HepG2 (cell line): ENCODE measurements around the gene ACSS2. TPM values are rescaled to one million over a fixed set of nuclear protein-coding genes. Genes with fewer than 3 reads are reported as not detected.

Source experiments
- ATAC-seq: fragments of 200-7000 bp; cut with Tn5 transposase; 3 replicates; pipeline ENCODE4 v1.9.1; 2020; ENCODE audit warnings: mild to moderate bottlenecking, moderate library complexity
- BruUV-seq: library from RNA; stranded (reverse); fragments of 400-500 nt; replicated peaks from 2 replicates; lab custom pipeline; 2021; lab: Mats Ljungman, UMichigan
- CTCF ChIA-PET: fragments of 300-600 bp; formaldehyde crosslinking; extraction: SDS; loops from one replicate; lab custom pipeline; 2021; ENCODE audit warnings: low total read pairs, inconsistent platforms, low intra/inter-chr PET ratio; lab: Yijun Ruan, JAX
- POLR2A ChIA-PET: fragments of 350-600 bp; sonication (Branson Sonifier 250); formaldehyde crosslinking; loops from one replicate; lab custom pipeline; 2020; ENCODE audit warnings: antibody characterized with exemption, inconsistent platforms; lab: Yijun Ruan, JAX
- DNase-seq: peaks from one replicate; pipeline ENCODE4 v3.0.0-alpha.2; 2015; ENCODE audit warnings: low spot score
- FAIRE-seq: peaks from 3 replicates; lab custom pipeline; 2011; peaks lifted over from hg19 to GRCh38; lab: Jason Lieb, UNC
- H2AFZ ChIP-seq: one replicate; pipeline ENCODE4 v1.6.1; 2011; ENCODE audit warnings: low read length, inconsistent platforms
- H3K27ac ChIP-seq: fragments of 300-600 bp; 3 replicates; pipeline ENCODE4 v1.8.0; 2011; ENCODE audit warnings: mixed run types, mild to moderate bottlenecking, mixed read lengths, low read length, inconsistent platforms; ENCODE audit not compliant: insufficient read depth; ENCODE audit errors: extremely low read length
- H3K27me3 ChIP-seq, 2 experiments: fragments of 200-600 bp in 1 of 2; 2 replicates in 1 of 2; 3 replicates in 1 of 2; pipeline versions ENCODE4 v1.6.0 to v1.8.0; 2011; ENCODE audit warnings: low read length in 2 of 2, mild to moderate bottlenecking in 2 of 2, moderate library complexity in 2 of 2, inconsistent platforms in 1 of 2; ENCODE audit not compliant: insufficient read depth in 2 of 2, control insufficient read depth in 1 of 2
- H3K36me3 ChIP-seq, 2 experiments: fragments of 200-600 bp in 1 of 2; replicated peaks in 1 of 2; 2 replicates in 1 of 2; 3 replicates in 1 of 2; pipeline versions ENCODE4 v1.5.1 to v1.8.0; 2011; ENCODE audit warnings: low read length in 2 of 2, inconsistent platforms in 1 of 2; ENCODE audit not compliant: insufficient read depth in 2 of 2, control insufficient read depth in 1 of 2
- H3K4me1 ChIP-seq: 2 replicates; pipeline ENCODE4 v1.5.1; 2012; ENCODE audit warnings: low read length, inconsistent platforms; ENCODE audit not compliant: insufficient read depth
- H3K4me2 ChIP-seq: 2 replicates; pipeline ENCODE4 v1.6.0; 2011; ENCODE audit warnings: low read depth, low read length, inconsistent platforms
- H3K4me3 ChIP-seq, 3 experiments: fragments of 200-600 bp in 1 of 3; sonication (generic), shearing (Covaris generic) in 1 of 3; replicated peaks in 1 of 3; 2 replicates each; pipeline ENCODE4 v1.5.1; 2011 to 2016; ENCODE audit warnings: low read length in 3 of 3, inconsistent platforms in 2 of 3, low read depth in 2 of 3, mild to moderate bottlenecking in 2 of 3, control low read depth in 1 of 3, mixed read lengths in 1 of 3; ENCODE audit not compliant: insufficient read depth in 1 of 3
- H3K79me2 ChIP-seq: one replicate; pipeline ENCODE4 v1.6.1; 2011; ENCODE audit warnings: low read length, inconsistent platforms; ENCODE audit not compliant: insufficient read depth
- H3K9ac ChIP-seq: 2 replicates; pipeline ENCODE4 v1.6.0; 2011; ENCODE audit warnings: mild to moderate bottlenecking, low read depth, low read length, inconsistent platforms; ENCODE audit not compliant: insufficient read depth
- H3K9me3 ChIP-seq: 2 replicates; pipeline ENCODE4 v1.5.1; 2012; ENCODE audit warnings: mild to moderate bottlenecking, low read length
- H4K20me1 ChIP-seq: 2 replicates; pipeline ENCODE4 v1.6.0; 2011; ENCODE audit warnings: inconsistent platforms, mild to moderate bottlenecking, low read length, moderate library complexity; ENCODE audit not compliant: insufficient read depth
- CBX2 ChIP-seq, 2 experiments: fragments of 200-600 bp in 1 of 2; sonication (generic); formaldehyde crosslinking in 1 of 2; IDR thresholded peaks; 2 replicates each; pipeline versions ENCODE4 v1.7.0 to v1.8.1; 2018 to 2022; ENCODE audit warnings: low read depth in 2 of 2, low read length in 1 of 2, mild to moderate bottlenecking in 1 of 2, missing genetic modification reagents in 1 of 2
- CCAR2 ChIP-seq: fragments of 200-400 bp; formaldehyde crosslinking; optimal IDR thresholded peaks from 2 replicates; pipeline ENCODE3; 2018; ENCODE audit warnings: low read depth, mild to moderate bottlenecking, low read length, moderate library complexity
- CEBPB ChIP-seq: IDR thresholded peaks from 2 replicates; pipeline ENCODE4 v1.6.1; 2011; ENCODE audit warnings: low read depth, low read length, improper control_type of control experiment, borderline replicate concordance
- CENPX ChIP-seq: sonication (generic); formaldehyde crosslinking; IDR thresholded peaks from 2 replicates; pipeline ENCODE4 v1.9.0; 2021; ENCODE audit warnings: mild to moderate bottlenecking, missing genetic modification reagents, moderate library complexity
- CERS6 ChIP-seq: sonication (generic); formaldehyde crosslinking; IDR thresholded peaks from 2 replicates; pipeline ENCODE4 v1.5.0; 2020; ENCODE audit warnings: missing genetic modification reagents
- MEIS1 ChIP-seq: sonication (generic); formaldehyde crosslinking; IDR thresholded peaks from 2 replicates; pipeline ENCODE4 v1.9.0; 2021; ENCODE audit warnings: mild to moderate bottlenecking, missing genetic modification reagents, moderate library complexity, borderline replicate concordance
- MZF1 ChIP-seq: sonication (generic); formaldehyde crosslinking; IDR thresholded peaks from 2 replicates; pipeline ENCODE4 v1.8.1; 2023; ENCODE audit warnings: mild to moderate bottlenecking, missing genetic modification reagents, borderline replicate concordance
- SCMH1 ChIP-seq: sonication (generic); formaldehyde crosslinking; IDR thresholded peaks from 2 replicates; pipeline ENCODE4 v1.9.0; 2021; ENCODE audit warnings: missing genetic modification reagents, mild to moderate bottlenecking, borderline replicate concordance
- SIX4 ChIP-seq: sonication (generic); formaldehyde crosslinking; IDR thresholded peaks from 2 replicates; pipeline ENCODE4 v1.4.0; 2020; ENCODE audit warnings: missing genetic modification reagents
- SP2 ChIP-seq: sonication (generic); formaldehyde crosslinking; IDR thresholded peaks from 2 replicates; pipeline ENCODE4 v1.5.1; 2020; ENCODE audit warnings: mild to moderate bottlenecking, missing genetic modification reagents
- SRF ChIP-seq: IDR thresholded peaks from 2 replicates; pipeline ENCODE4 v1.6.1; 2011; ENCODE audit warnings: mild to moderate bottlenecking, low read depth, low read length, moderate library complexity
- TRIM24 ChIP-seq: sonication (generic); formaldehyde crosslinking; IDR thresholded peaks from 2 replicates; pipeline ENCODE4 v1.8.0; 2022; ENCODE audit warnings: mild to moderate bottlenecking, missing genetic modification reagents
- ZBTB1 ChIP-seq: sonication (generic); formaldehyde crosslinking; IDR thresholded peaks from 2 replicates; pipeline ENCODE4 v1.4.0; 2020; ENCODE audit warnings: missing genetic modification reagents, borderline replicate concordance
- ZFP82 ChIP-seq: sonication (generic); formaldehyde crosslinking; IDR thresholded peaks from 2 replicates; pipeline ENCODE4 v1.5.1; 2020; ENCODE audit warnings: mild to moderate bottlenecking, missing genetic modification reagents, borderline replicate concordance
- ZNF235 ChIP-seq: sonication (generic); formaldehyde crosslinking; IDR thresholded peaks from 2 replicates; pipeline ENCODE4 v1.8.1; 2023; ENCODE audit warnings: mild to moderate bottlenecking, missing genetic modification reagents, borderline replicate concordance
- ZNF276 ChIP-seq: sonication (generic); formaldehyde crosslinking; IDR thresholded peaks from 2 replicates; pipeline ENCODE4 v1.4.0; 2020; ENCODE audit warnings: mild to moderate bottlenecking, low read depth, missing genetic modification reagents
- ZNF34 ChIP-seq: sonication (generic); formaldehyde crosslinking; IDR thresholded peaks from 2 replicates; pipeline ENCODE4 v1.4.0; 2020; ENCODE audit warnings: mild to moderate bottlenecking, missing genetic modification reagents, borderline replicate concordance
- ZNF564 ChIP-seq: sonication (generic); formaldehyde crosslinking; IDR thresholded peaks from 2 replicates; pipeline ENCODE4 v1.8.1; 2023; ENCODE audit warnings: mild to moderate bottlenecking, missing genetic modification reagents
- ZNF713 ChIP-seq: sonication (generic); formaldehyde crosslinking; IDR thresholded peaks from 2 replicates; pipeline ENCODE4 v1.4.0; 2020; ENCODE audit warnings: mild to moderate bottlenecking, missing genetic modification reagents
- ZNF749 ChIP-seq: sonication (generic); formaldehyde crosslinking; IDR thresholded peaks from 2 replicates; pipeline ENCODE4 v1.8.0; 2022; ENCODE audit warnings: mild to moderate bottlenecking, missing genetic modification reagents, moderate library complexity, borderline replicate concordance
- WGBS: methylation state at CpG from one replicate; pipeline ENCODE4 v1.1.6; 2017; ENCODE audit warnings: low lambda C conversion rate; 5-methylcytosine and 5-hydroxymethylcytosine counted together
- in situ Hi-C: cut with HindIII; loops from 2 replicates; pipeline ENCODE4 v1.10.0; 2017; ENCODE audit warnings: low pct_unique_long_range_greater_than_20kb; ENCODE audit not compliant: extremely low pct_ligation_motif_present
- intact Hi-C: fragments of 100-400 bp; cut with micrococcal nuclease; formaldehyde crosslinking; loops from one replicate; pipeline ENCODE4 v1.10.0; 2022; ENCODE audit not compliant: unreplicated experiment
- polyA plus RNA-seq, 8 experiments: library from polyadenylated mRNA; depleted of rRNA in 3 of 8; stranded (reverse) in 7 of 8; unstranded in 1 of 8; fragments of >200 nt; fragmentation: Illumina TruSeq in 4 of 8; extraction: Trizol in 4 of 8; gene quantifications; 2 replicates each; pipeline versions ENCODE4 v1.2.1 to v1.2.3, GENCODE V29; 2011 to 2016; ENCODE audit warnings: low read depth in 4 of 8, missing spikeins in 1 of 8, mixed read lengths in 1 of 8; ENCODE audit not compliant: insufficient read depth in 1 of 8
- total RNA-seq, 5 experiments: library from RNA; depleted of rRNA; stranded (reverse); fragments of >200 nt; fragmentation: Illumina TruSeq; extraction: Trizol; gene quantifications; 2 replicates each; pipeline ENCODE4 v1.2.3, GENCODE V29; 2016; ENCODE audit warnings: low read depth in 1 of 5

ACSS2 gene
- total and polyA plus RNA-seq, 2 of the 13 experiments (the other 11 are each of a cell fraction or from before 2014, with no cell fraction given): 72.8 to 89.7 TPM

- no peak for FAIRE-seq
- no peak for TF ChIP-seq MEIS1 (CRISPR knock-in tag)
- TF ChIP-seq SCMH1 (CRISPR knock-in tag): no peak
- no peak for TF ChIP-seq CERS6 (CRISPR knock-in tag)
- TF ChIP-seq CBX2 (IDR thresholded peaks at IDR 0.05; ENCODE audit: low read depth, low read length): no peak
- no peak for TF ChIP-seq CBX2 (CRISPR knock-in tag; IDR thresholded peaks at IDR 0.05; ENCODE audit: low read depth)
- TF ChIP-seq ZFP82 (CRISPR knock-in tag): no peak
- no peak for TF ChIP-seq ZNF34 (CRISPR knock-in tag)
- no peak for TF ChIP-seq SRF
- TF ChIP-seq ZNF749 (CRISPR knock-in tag): no peak
- TF ChIP-seq CENPX: no peak
- TF ChIP-seq ZNF276 (CRISPR knock-in tag): no peak
- no peak for TF ChIP-seq CCAR2
- TF ChIP-seq SIX4 (CRISPR knock-in tag): no peak
- no peak for TF ChIP-seq ZNF235 (CRISPR knock-in tag)
- TF ChIP-seq ZNF564: no peak
- TF ChIP-seq ZNF713: no peak
- no peak for TF ChIP-seq MZF1 (CRISPR knock-in tag)
- no peak for TF ChIP-seq TRIM24 (CRISPR knock-in tag)
- no peak for TF ChIP-seq CEBPB
- no peak for TF ChIP-seq SP2 (CRISPR knock-in tag)
- TF ChIP-seq ZBTB1 (CRISPR knock-in tag): no peak
- H3K36me3 ChIP-seq: peaks cover 0 to 13% of the 10 kb centered on the region in 2 experiments; a peak in 2 of 5 replicates
- no peak overlapping the region for H3K4me3 ChIP-seq
- ATAC-seq: no peak
- 86% methylated on average over 1 of the region's 1 CpG for WGBS
- H3K27ac ChIP-seq: no peak overlapping the region
- no TSS peak for BruUV-seq
- peaks cover 15% of the 10 kb centered on the region for H3K79me2 ChIP-seq
- intact Hi-C loops (no loop called here), in situ Hi-C loops (no loop called here)
- H3K9me3 ChIP-seq: no peaks in the 10 kb centered on the region
- H4K20me1 ChIP-seq: no peaks in the 10 kb centered on the region
- H3K27me3 ChIP-seq: no peaks in the 10 kb centered on the region
- H3K4me1 ChIP-seq: no peaks in the 10 kb centered on the region
- H3K9ac ChIP-seq: no peak overlapping the region
- no peak for DNase-seq
- H3K4me2 ChIP-seq: no peak overlapping the region
- POLR2A ChIA-PET: no interaction called here
- H2AFZ ChIP-seq: no peak overlapping the region
- CTCF ChIA-PET: no interaction called here
Measured at GRCh38 chr20:34896086-34896621, 19.7 kb downstream of the ACSS2 start.
